GM15510 (cell line): ENCODE measurements around the gene BARHL1.

ENCODE experiments used
- POLR2A ChIP-seq: IDR thresholded peaks from 3 replicates; pipeline ENCODE4 v1.6.1; 2011; ENCODE audit warnings: borderline replicate concordance; ENCODE audit not compliant: insufficient read length; ENCODE audit errors: extremely low read depth

Gene BARHL1

GRCh38 chr9:132606066-132606465 is 23.7 kb downstream of the BARHL1 start:
- no peak for TF ChIP-seq POLR2A

- TF ChIP-seq POLR2A: no peak
These were observed 26.8 kb downstream of the BARHL1 start for GRCh38 chr9:132609184-132609583.

- no peak for TF ChIP-seq POLR2A
These were observed 27.4 kb downstream of the BARHL1 start for GRCh38 chr9:132609829-132610228.

- no peak for TF ChIP-seq POLR2A
These were observed 28.3 kb downstream of the BARHL1 start for GRCh38 chr9:132610661-132611060.

GRCh38 chr9:132614324-132614723 is 31.9 kb downstream of the BARHL1 start:
- TF ChIP-seq POLR2A: no peak

GRCh38 chr9:132615774-132616173 is 33.4 kb downstream of the BARHL1 start:
- TF ChIP-seq POLR2A: no peak

GRCh38 chr9:132616725-132617124 is 34.3 kb downstream of the BARHL1 start:
- no peak for TF ChIP-seq POLR2A

GRCh38 chr9:132622159-132622558 is 39.8 kb downstream of the BARHL1 start:
- TF ChIP-seq POLR2A: no peak

- no peak for TF ChIP-seq POLR2A
These were observed 43.9 kb downstream of the BARHL1 start for GRCh38 chr9:132626285-132626684.

- no peak for TF ChIP-seq POLR2A
These were observed 44.7 kb downstream of the BARHL1 start for GRCh38 chr9:132627106-132627505.

GRCh38 chr9:132627594-132627993 is 45.2 kb downstream of the BARHL1 start:
- no peak for TF ChIP-seq POLR2A

- TF ChIP-seq POLR2A: no peak
These were observed 46.3 kb downstream of the BARHL1 start for GRCh38 chr9:132628746-132629145.

GRCh38 chr9:132630116-132630515 is 47.7 kb downstream of the BARHL1 start:
- TF ChIP-seq POLR2A: no peak

GRCh38 chr9:132630811-132631210 is 48.4 kb downstream of the BARHL1 start:
- no peak for TF ChIP-seq POLR2A

- TF ChIP-seq POLR2A: no peak
These were observed 48.9 kb downstream of the BARHL1 start for GRCh38 chr9:132631280-132631679.

GRCh38 chr9:132631685-132632084 is 49.3 kb downstream of the BARHL1 start:
- TF ChIP-seq POLR2A: no peak
